Mesenteric fat pad (tissue), 1 donor: ENCODE measurements around the gene BLID. TPM values are rescaled to one million over a fixed set of nuclear protein-coding genes. Genes with fewer than 3 reads are reported as not detected.

ENCODE experiments used
- DNase-seq: peaks from one replicate; pipeline ENCODE4 v3.0.0-alpha.2; 2020; ENCODE audit warnings: low spot score
- microRNA-seq: library from miRNA; unstranded; fragments of <30 nt; microRNA quantifications from one replicate; pipeline ENCODE4 v1.2.0, GENCODE V29; 2020; ENCODE audit warnings: borderline number of aligned reads
- total RNA-seq: library from RNA; stranded (reverse); fragmentation: NEBNext Ultra II Directional; extraction: Animal tissue kit (Norgen Biotek cat#: 25700); gene quantifications from one replicate; pipeline ENCODE4 v1.2.1, GENCODE V29; 2021
- donor health status: DM: yes; HTN: yes; CAD: no.

BLID gene
- total RNA-seq, 1 donor from 2014 or later: 0.67 TPM

DNA sequence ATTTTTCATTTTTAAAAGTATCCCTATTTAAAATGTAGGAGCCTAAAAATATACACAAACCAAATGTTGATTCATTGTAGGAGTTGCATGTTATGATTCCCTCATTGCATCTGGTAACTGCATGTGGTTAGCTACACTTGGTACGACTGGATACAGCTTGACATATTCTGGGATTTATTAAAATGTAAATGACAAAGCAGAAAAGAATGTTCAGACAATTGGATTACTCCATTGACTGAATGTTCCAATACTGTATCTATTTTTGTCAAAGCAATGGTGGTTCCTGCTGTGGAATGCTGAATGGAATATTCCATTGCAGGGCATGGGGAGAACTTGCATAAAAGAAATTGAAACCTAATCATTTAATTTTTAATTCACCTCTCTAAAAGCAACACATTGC, 30.8 kb downstream of the BLID start:
- no peak for DNase-seq

DNA sequence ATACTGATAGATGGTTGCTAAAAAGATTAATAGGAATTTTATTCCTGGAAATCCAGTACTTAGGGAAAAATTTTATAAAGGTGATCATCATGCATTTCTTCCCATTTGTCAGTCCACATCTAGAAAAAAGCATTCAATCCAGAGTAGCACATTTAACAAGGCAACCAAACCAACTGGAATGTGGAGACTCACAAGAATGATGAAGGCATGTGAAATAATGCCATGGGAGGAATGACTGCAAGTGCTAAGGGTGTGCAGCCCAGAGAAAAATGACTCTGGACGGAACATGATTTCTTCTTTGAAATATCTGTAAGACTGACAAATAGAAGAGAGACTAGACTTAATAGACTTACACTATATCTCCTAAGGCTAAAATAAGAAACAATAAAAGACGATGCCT, 33.8 kb downstream of the BLID start:
- DNase-seq: no peak

DNA sequence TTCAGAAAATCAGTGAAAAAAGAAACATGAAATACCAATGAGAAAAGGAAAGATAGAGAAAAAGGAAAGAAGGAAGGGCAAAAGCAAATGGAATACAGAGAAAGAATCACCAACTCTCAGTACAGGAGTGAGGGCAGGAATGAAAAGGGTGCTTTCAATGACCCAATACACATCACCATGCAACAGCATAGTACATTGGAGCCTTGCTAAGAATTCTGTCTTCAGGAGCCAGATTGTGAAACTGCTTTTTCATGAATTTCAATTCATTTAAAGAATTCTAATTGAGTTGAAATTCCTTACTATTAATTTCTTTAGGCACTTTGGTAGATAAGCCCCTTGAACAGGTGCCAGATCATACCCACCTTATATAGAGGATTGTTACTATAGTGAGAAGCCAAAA, 34.9 kb downstream of the BLID start:
- DNase-seq: no peak

DNA sequence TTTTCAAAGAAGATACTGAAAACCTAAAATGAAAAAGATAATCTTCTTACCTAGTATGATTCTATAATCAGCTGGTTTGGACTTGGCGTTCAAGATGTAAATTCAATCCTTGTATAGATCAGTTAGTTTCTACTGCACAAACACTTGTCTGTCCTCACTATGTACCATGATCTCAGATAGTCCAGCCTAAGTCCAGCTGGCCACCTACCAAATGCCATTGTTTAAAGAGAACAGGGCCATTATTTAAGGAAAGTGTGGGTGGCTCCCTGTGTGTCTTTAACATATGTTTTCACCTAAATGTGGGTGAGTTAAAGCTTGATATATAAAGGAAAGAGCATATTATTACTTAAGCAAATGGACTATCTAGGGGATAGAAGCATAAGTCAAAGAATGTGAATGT, 38.6 kb downstream of the BLID start:
- no peak for DNase-seq

DNA sequence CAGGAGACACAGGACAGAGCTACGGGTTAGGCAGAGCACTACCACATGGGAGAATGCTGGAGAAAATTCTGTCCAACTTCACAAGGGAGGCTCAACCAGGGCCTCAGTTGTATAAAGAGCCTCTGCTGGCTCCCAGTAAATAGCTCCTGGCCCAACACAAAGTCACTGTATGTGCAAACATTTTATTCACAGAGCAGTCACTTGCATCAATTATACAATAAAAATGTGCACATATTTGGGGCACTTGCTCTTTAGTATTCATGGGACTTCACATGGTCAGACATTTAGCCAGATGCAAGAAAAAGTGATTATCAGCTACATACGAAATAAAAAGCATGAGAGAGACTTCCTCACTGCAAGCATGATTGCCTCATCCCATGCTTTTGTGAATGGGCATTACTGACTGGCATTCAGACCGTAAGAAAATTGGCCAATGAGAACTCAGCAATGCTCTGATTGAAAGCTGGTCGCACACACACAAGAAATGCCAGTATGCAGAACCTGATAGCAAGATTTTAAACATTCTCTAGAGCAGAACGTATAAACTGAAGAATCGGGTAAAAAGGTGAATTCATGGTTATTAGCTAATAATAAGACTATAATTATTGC, 39.4 kb downstream of the BLID start:
- no peak for DNase-seq

DNA sequence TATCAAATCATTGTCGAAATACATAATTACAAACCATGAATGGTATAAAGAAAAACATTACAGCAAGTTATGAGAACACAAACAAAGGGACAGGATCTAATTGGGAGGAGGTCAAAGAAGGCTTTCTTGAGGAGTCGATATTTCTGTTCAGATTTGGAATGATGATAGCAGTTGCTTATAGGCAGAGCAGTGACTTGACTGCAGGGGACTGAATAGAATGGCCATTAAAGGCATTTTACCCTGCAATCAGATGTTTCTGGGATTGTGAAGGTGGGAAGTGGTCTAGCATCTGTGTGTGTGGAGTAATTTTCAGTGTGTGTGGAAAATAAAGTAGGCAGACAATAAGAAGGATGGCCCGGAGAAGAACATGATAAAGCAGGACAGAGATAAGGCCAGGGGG, 41.0 kb downstream of the BLID start:
- DNase-seq: no peak

DNA sequence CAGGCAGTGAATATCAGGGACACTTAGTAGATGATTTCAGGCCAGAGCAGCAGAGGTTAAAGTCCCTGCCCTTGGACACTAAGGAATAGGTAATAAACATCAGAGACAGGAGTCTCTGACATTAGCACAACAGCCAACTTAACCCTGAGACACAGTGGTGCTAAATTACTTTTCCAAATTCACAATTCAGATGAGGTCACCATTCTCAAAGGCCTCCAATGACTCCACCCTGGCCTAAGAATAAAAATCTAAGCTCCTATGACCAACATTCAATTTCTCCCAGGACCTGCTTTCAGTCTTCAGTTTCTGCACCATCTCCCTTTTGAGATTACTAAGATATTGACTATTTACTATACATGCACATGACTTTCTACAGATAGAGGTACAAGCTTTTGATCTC, 42.0 kb downstream of the BLID start:
- DNase-seq: no peak

DNA sequence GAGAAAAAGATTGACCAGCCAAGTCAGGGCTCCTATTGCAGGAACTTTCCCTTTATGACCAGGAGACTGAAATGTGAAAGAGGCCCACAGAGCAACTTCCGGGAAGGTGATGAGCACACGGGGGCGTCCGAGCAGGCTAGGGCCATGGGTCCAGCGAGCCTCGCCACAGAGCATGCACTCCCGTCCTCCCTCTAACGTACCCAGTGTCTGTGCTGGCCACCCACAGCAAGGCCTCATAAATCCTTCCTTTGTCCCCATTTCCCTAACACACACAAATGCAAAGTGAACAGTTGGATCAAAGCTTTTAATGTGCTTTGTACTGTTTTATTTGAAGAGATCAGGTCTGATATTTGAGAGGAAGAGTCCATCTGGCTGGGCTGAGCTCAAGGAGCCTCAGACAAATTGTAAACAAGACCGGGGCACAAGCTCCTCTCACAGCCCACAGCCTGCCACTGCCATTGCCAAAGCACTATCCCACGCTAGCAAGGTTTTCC, 44.3 kb downstream of the BLID start:
- no peak for DNase-seq

DNA sequence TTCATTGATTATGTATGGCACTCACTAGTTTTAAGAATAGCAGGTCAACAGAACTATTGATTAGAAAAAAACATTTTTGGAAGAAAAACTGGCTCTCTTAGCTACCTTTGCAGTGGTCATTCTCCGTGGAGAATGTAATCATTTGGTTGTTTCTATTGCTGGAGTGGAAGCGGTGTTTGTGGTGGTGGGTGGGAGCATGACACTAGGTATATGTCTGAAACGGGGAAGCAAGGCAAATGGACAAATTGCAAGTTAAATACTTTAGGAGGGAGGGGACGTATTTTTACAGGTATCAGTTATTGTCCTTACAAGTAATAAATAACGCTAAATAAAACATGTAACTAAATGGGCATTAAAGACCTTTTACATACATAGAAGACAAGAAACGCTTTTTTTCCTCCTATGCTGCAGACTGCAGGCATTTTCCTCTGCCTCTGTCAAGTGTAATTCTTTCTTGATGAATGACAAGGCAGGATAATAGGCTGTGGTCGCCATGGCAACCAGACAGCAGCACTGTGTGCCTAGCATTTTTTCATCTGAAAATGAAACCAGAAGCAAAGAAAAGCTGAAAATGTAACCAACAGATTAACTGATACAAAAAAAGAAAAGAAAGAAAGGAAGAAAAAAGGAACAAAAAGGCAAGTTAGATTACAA, 46.2 kb downstream of the BLID start:
- DNase-seq: no peak

DNA sequence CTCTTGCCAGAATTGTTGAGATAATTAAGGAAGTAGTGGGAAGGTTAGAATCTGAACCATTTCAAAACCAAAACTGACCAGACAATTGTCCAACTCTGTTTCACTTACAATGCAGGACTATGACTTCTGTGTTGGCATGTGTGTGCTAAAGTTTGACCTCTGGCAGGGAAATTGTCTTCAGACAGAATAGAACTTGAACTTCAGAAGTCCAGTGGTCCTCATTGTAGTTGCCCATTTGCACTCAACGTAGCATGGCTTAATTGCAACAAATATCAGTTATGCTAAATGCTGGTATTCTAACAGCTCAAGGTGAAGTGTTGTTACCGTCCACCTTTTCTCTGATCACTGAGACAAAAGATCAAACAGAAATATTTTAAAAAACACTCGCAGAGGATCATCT, 47.2 kb downstream of the BLID start:
- DNase-seq: no peak

DNA sequence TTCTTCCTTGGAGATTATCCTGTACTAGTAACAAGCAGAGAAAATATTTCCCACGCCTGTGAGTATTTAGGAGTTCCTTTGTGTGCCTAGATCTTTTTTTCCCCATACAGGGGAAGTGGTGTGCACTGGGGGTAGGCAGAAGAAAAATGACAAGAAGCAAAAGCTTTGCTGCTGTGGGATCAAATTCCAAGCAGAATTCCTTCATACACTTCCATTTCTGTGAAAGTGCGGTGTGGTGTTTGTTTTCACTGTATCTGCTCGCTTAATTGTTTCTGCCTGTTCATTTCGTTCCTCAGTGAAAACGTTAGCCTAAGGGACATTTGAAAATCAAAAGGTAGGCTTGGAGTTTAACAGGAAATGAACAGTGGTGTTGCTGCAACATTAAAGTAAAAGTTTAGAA, 47.9 kb downstream of the BLID start:
- DNase-seq: no peak

Small RNAs within 50 kb of the gene (microRNA-seq; reads per million reads assigned to microRNA genes)
- gene MIR100 (34,364 reads per million, percentile 96 among the genes with 10 or more reads in this experiment), gene MIR125B1 (322 reads per million, percentile 67 among the genes with 10 or more reads in this experiment), gene MIRLET7A2 (264 reads per million, percentile 63 among the genes with 10 or more reads in this experiment)
